ENCODE results near the gene ZBTB40. TPM values are rescaled to one million over a fixed set of nuclear protein-coding genes. Genes with fewer than 3 reads are reported as not detected.

The ZBTB40 gene
- total and polyA plus RNA-seq, 9 of the 15 experiments (the other 6 are each of a cell fraction or from before 2014, with no cell fraction given), result 2.6 to 26.0 (median 18.8) TPM

- FAIRE-seq, result no peak
- intact Hi-C loops (cut with micrococcal nuclease) (loop anchor here (10.0 kb wide), 1 partner anchor 204 kb away; no protein-coding TSS in a partner anchor), in situ Hi-C loops (cut with MboI) (loop anchor here (5.0 kb wide), 2 partner anchors 228 to 287 kb away; no protein-coding TSS in a partner anchor)
- H3K9me1 ChIP-seq (ENCODE audit: control insufficient read depth, insufficient read depth, low read length), result no peaks in the 10 kb centered on the region
- no TSS peak for BruUV-seq (replicated peaks)
- H3K36me3 ChIP-seq (ENCODE audit: control insufficient read depth, insufficient read depth, low read length), result no peaks in the 10 kb centered on the region
- WGBS (ENCODE audit: insufficient coverage, low coverage, missing lambda C conversion rate), result 2% methylated on average over 2 of the region's 2 CpGs
- ChIA-PET POLR2A (no interaction called here), CTCF (ENCODE audit: low intra/inter-chr PET ratio) (interaction anchor here (3.0 kb wide), 1 partner anchor 223 kb away, joined by 20 read pairs; no protein-coding TSS in a partner anchor)
- no peak overlapping the region for H3K4me3 ChIP-seq
- no peak overlapping the region for H3K9ac ChIP-seq (ENCODE audit: insufficient read depth in 1 of 2, low read depth in 2 of 2, low read length in 2 of 2)
- H3K27ac ChIP-seq (ENCODE audit: extremely low read depth, low read depth, low read length), result no peak overlapping the region
- H3K27me3 ChIP-seq (ENCODE audit: control insufficient read depth in 2 of 2, insufficient read depth in 2 of 2, low read length in 2 of 2), result peaks cover 8 to 22% of the 10 kb centered on the region in 2 experiments
- no peaks in the 10 kb centered on the region for H3K79me2 ChIP-seq (ENCODE audit: control insufficient read depth, insufficient read depth, low read length)
- no peaks in the 10 kb centered on the region for H3K9me3 ChIP-seq (replicated peaks; ENCODE audit: control insufficient read depth, insufficient read depth, low read depth, low read length)
- no peak overlapping the region for H3K4me2 ChIP-seq (ENCODE audit: insufficient read depth, low read length)
- no peak overlapping the region for H2AFZ ChIP-seq (ENCODE audit: low read depth, low read length)
- H4K20me1 ChIP-seq (replicated peaks; ENCODE audit: control insufficient read depth, insufficient read depth, low read length), result no peaks in the 10 kb centered on the region
- peaks cover 3 to 4% of the 10 kb centered on the region in 2 experiments; a peak in 2 of 5 replicates for H3K4me1 ChIP-seq (replicated peaks in 1 of 2; ENCODE audit: control insufficient read depth in 2 of 2, insufficient read depth in 2 of 2, low read length in 2 of 2)
- peak; percentile 39 for TF ChIP-seq CBFA2T3 (IDR thresholded peaks at IDR 0.05)
- no peak for TF ChIP-seq BACH1 (tag; IDR thresholded peaks at IDR 0.05)
- TF ChIP-seq FOSL1 (tag; conservative IDR thresholded peaks at IDR 0.05), result peak; percentile 29; the same call in 1 of the 2 replicates
- peak; percentile 32; the same call in 1 of the 2 replicates for TF ChIP-seq NFE2 (IDR thresholded peaks at IDR 0.05; ENCODE audit: low read depth)
- ATAC-seq, result no peak
- DNase-seq (ENCODE audit: extremely low read depth in 1 of 4, low spot score in 3 of 4), result no peak
These were observed 32.7 kb upstream of the ZBTB40 start for GRCh38 chr1:22418933-22419382.

DNA sequence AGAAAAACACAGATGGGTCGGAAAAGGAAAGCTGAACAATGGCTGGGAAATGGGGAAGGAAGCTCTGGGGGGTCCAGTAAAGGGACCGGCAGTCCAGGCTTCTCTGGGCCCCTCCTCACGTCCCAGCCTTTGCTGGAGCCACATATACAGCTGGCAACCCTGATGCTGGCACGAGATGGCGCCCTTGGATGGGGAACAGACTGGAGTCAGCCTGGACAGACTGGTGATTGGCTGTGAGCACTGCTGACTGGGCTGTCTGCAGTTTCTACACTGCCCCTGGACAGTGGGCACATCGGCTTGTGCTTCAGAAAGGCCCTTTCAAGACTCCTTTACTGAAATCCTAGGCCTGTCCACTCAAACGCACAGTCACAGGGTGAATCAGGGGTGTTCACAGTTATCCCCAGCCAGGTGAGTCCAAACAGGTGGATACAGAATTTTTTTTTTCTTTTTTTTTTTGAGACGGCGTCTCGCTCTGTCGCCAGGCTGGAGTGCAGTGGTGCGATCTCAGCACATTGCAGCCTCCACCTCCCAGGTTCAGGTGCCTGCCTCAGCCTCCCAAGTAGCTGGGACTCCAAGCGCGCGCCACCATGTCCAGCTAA, 31.1 kb upstream of the ZBTB40 start:
- WGBS (ENCODE audit: insufficient coverage, low coverage, missing lambda C conversion rate), result 26% methylated on average over 12 of the region's 15 CpGs
- Histone ChIP-seq H4K20me1 (replicated peaks; ENCODE audit: control insufficient read depth, insufficient read depth, low read length) (no peaks in the 10 kb centered on the region), H3K4me3 (no peak overlapping the region), H3K4me1 (replicated peaks in 1 of 2; ENCODE audit: control insufficient read depth in 2 of 2, insufficient read depth in 2 of 2, low read length in 2 of 2) (peaks cover 3 to 4% of the 10 kb centered on the region in 2 experiments; a peak in 1 of 5 replicates), H3K27ac (ENCODE audit: extremely low read depth, low read depth, low read length) (no peak overlapping the region), H3K27me3 (ENCODE audit: control insufficient read depth in 2 of 2, insufficient read depth in 2 of 2, low read length in 2 of 2) (peaks cover 12 to 15% of the 10 kb centered on the region in 2 experiments), H2AFZ (ENCODE audit: low read depth, low read length) (no peak overlapping the region), H3K36me3 (ENCODE audit: control insufficient read depth, insufficient read depth, low read length) (no peaks in the 10 kb centered on the region), H3K9me3 (replicated peaks; ENCODE audit: control insufficient read depth, insufficient read depth, low read depth, low read length) (no peaks in the 10 kb centered on the region), H3K4me2 (ENCODE audit: insufficient read depth, low read length) (no peak overlapping the region), H3K9ac (ENCODE audit: insufficient read depth in 1 of 2, low read depth in 2 of 2, low read length in 2 of 2) (no peak overlapping the region), H3K9me1 (ENCODE audit: control insufficient read depth, insufficient read depth, low read length) (no peaks in the 10 kb centered on the region), H3K79me2 (ENCODE audit: control insufficient read depth, insufficient read depth, low read length) (no peaks in the 10 kb centered on the region)
- FAIRE-seq, result peak; percentile 96
- intact Hi-C loops (cut with micrococcal nuclease) (loop anchor here (1.0 to 10.0 kb wide), 3 partner anchors 114 to 514 kb away; no protein-coding TSS in a partner anchor), in situ Hi-C loops (cut with MboI) (no loop called here)
- BruUV-seq (replicated peaks), result no TSS peak
- peak; percentile 78 to 85 (median 80) for DNase-seq (ENCODE audit: extremely low read depth in 1 of 4, low spot score in 3 of 4)
- ChIA-PET POLR2A (interaction anchor here (0.5 to 0.6 kb wide), 3 partner anchors 147 to 222 kb away, joined by 3 to 5 read pairs (median 4); no protein-coding TSS in a partner anchor), CTCF (ENCODE audit: low intra/inter-chr PET ratio) (interaction anchor here (0.6 to 5.9 kb wide), 5 partner anchors 106 to 783 kb away, joined by 3 to 96 read pairs (median 3); partner anchors contain the start of gene C1QC)
- ATAC-seq, result peak; percentile 95
- TF ChIP-seq ZSCAN29 (IDR thresholded peaks at IDR 0.05) (no peak), HIVEP1 (CRISPR knock-in tag; IDR thresholded peaks at IDR 0.05) (no peak), MED1 (CRISPR knock-in tag; IDR thresholded peaks at IDR 0.05; ENCODE audit: borderline replicate concordance) (no peak), FOXA3 (CRISPR knock-in tag; conservative IDR thresholded peaks at IDR 0.05 in 1 of 2, IDR thresholded peaks at IDR 0.05 in 1 of 2) (no peak), RBBP5 (IDR thresholded peaks at IDR 0.05; ENCODE audit: borderline replicate concordance, insufficient read depth, low read length, poor library complexity, severe bottlenecking) (no peak), MAFG (tag; conservative IDR thresholded peaks at IDR 0.05) (peak; percentile 39), ZNF263 (CRISPR knock-in tag; IDR thresholded peaks at IDR 0.05; ENCODE audit: borderline replicate concordance) (peak; percentile 33; the same call in 1 of the 2 replicates)
- TF ChIP-seq, protein P1, sequence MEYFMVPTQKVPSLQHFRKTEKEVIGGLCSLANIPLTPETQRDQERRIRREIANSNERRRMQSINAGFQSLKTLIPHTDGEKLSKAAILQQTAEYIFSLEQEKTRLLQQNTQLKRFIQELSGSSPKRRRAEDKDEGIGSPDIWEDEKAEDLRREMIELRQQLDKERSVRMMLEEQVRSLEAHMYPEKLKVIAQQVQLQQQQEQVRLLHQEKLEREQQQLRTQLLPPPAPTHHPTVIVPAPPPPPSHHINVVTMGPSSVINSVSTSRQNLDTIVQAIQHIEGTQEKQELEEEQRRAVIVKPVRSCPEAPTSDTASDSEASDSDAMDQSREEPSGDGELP (CRISPR knock-in tag; IDR thresholded peaks at IDR 0.05; ENCODE audit: borderline replicate concordance), result peak; percentile 80; the same call in 1 of the 2 replicates

All from K562 (cell line).